RKO (cell line): ENCODE results near the gene GTF3C1.
"Not testable (repeated sequence)": the region's sequence is repeated elsewhere in the genome, so short reads cannot be mapped to it uniquely, and the experiment has no call there.

Experiments used
- DNase-seq: peaks from one replicate; pipeline ENCODE4 v3.0.0-alpha.2; 2016; ENCODE audit warnings: low spot score

Gene GTF3C1

DNA sequence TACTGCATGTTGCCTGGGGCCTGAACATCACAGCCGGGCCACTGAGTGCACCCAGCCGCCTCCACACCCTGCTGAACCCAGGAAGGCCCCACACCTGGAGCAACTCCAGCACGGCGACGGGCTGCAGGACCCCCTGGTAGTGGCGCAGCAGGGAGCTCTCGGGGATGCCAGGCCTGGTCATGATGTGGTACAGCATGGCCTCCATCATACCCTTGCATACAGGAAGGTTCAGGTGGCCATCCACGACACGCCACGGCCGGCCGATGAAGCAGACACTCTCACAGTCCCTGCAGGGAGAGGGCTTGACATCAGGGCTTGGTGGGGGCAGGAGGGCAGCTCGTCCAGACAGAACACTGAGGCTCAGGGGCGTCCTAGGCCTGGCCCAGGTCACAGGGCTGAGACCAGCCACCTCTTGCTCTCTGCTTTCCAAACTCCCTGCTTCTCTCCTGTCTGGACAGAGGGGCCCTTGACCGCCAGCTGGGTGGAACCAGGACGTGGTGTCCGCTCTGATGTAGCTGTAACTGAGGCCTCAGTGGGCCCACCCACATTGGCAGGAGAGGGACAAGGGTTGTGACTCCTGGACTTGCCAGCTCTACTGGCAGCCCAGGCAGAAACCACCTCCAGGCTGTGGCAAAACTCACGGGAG is 87.4 kb downstream of the GTF3C1 start:
- no peak for DNase-seq

GRCh38 chr16:27461483-27462171 is 88.1 kb downstream of the GTF3C1 start:
- no peak for DNase-seq

DNA sequence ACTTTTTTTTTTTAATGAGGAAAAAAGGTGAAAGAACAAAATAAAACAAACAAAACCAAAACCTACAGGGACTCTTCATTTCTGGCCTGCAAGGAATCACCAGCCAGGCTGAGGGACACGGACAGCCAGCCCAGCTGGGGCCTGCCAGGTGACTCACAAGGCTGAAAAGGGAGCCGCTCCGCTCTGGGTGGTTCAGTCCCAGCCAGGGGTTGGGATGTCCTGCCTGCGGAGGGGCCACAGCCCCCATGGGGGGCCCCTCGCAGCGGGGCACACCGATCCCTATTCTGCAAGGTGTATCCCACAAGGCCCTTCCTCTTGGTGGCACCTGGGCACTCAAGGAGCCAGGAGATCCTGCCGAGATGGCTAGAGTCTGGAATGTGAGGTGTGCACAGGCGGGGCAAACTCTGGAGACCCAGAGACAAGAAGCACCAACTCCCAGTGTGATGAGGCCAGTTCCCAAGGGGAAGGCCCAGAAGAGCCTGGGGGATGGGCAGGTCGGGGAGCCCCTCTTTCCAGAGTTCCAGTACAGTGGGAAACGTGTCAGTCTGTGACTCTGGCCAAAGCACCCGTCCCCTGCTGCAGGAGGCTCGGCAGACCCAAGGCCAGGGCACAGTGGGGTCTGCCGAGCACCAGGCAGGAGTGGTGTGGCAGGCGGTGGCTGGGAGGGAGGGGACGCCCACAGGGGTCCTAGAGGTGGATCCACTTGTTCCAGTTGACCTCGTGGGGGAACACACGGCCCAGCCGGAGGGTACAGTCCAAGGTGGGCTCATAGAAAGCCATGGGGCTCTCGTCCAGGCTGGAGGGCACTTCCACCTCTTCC is 88.8 kb downstream of the GTF3C1 start:
- no peak for DNase-seq

GRCh38 chr16:27460213-27460612 is 89.5 kb downstream of the GTF3C1 start:
- DNase-seq = no peak

DNA sequence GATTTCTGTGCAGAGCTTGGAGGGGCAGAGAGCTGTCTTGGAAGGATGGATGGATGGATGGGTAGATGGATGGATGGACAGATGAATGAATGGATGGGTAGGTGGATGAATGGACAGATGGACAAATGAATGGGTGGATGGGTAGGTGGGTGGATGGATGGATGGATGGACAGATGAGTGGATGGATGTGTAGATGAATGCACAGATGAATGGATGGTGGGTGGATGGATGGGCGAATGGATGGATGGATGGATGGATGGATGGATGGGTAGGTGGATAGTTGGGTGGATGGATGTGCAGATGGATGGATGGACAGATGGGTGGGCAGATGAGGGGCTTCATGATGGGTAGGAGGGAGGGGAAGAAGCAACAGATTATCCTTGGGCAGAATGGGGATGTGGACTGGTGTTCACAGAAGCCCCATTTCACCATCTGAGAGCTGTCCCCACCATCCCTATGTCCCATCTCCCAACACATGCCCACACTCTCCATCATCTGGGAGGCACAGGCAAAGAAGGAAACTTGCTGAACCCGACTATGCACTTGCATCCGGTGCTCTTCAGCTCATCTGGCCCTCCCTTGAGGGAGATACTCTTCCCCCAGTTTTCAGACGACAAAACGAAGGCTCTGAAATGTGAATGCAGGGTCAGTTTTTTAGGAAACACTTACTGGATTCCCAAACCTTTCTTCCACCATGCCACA is 90.6 kb downstream of the GTF3C1 start:
- DNase-seq = no peak

DNA sequence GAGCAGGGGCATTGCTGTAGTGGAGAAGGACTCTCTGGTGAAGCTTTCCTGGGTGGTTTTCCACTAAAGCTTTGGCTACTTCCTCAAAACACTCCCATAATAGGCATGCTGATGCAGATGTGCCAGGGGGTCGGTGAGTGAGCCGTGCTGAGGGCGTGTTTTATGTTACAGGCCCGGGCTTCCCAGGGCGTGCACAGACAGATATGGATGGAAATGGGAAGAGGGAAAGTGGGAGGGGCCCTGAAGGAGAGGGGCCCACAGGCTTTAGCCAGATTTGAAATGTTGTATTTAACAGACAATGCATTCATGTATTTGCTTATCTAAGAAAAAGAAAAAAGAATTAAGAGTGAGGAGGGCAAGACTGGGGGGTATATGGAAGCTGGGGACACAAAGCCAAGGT is 91.5 kb downstream of the GTF3C1 start:
- DNase-seq = no peak

DNA sequence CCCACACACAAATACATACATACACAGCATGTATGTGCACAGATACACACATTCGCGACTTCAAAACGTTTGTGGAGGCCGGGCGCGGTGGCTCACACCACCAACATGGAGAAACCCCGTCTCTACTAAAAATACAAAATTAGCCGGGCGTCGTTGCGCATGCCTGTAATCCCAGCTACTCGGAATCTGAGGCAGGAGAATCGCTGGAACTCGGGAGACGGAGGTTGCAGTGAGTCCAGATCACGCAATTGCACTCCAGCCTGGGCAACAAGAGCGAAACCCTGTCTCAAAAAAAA is 92.2 kb downstream of the GTF3C1 start:
- not testable (repeated sequence) for DNase-seq

DNA sequence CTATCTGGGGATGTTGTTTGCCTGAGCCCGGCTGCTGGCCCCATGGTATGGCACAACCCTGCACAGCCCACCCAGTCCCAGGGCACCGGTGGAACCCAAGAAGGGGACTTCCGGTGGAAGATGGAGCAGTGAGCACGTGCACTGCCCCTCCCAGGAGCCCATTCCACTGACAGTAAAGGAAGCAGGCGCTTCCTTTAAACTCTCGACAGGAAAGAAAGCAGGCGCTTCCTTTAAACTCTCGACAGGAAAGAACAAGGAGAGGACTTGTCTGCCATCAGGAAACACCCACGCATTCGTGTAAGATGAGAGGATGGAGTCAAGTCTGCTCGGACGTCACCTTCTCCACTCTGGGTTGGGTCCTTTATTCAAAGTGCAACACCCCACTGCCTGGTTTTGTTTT is 94.0 kb downstream of the GTF3C1 start:
- DNase-seq = no peak

DNA sequence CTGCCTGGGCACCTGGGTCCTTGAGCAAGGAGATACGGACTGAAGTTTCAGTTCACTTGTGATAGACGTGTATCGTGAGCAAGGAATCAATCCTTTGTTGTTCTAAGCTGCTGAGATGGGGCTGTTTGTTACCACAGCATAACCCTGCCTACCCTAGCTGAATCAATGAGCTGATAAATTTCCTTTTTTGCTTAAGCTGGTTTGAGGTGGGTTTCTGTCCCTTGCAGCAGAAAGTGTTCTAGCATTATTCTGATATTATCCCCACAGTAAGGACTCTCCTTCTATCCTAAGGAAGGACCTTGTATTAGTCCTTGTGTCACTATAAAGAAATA is 96.3 kb downstream of the GTF3C1 start:
- no peak for DNase-seq

GRCh38 chr16:27452569-27453493 is 96.9 kb downstream of the GTF3C1 start:
- DNase-seq = no peak

- no peak for DNase-seq
Measured at GRCh38 chr16:27450196-27450549, 99.5 kb downstream of the GTF3C1 start.

GRCh38 chr16:27449434-27450195 is 100.1 kb downstream of the GTF3C1 start:
- DNase-seq = no peak

DNA sequence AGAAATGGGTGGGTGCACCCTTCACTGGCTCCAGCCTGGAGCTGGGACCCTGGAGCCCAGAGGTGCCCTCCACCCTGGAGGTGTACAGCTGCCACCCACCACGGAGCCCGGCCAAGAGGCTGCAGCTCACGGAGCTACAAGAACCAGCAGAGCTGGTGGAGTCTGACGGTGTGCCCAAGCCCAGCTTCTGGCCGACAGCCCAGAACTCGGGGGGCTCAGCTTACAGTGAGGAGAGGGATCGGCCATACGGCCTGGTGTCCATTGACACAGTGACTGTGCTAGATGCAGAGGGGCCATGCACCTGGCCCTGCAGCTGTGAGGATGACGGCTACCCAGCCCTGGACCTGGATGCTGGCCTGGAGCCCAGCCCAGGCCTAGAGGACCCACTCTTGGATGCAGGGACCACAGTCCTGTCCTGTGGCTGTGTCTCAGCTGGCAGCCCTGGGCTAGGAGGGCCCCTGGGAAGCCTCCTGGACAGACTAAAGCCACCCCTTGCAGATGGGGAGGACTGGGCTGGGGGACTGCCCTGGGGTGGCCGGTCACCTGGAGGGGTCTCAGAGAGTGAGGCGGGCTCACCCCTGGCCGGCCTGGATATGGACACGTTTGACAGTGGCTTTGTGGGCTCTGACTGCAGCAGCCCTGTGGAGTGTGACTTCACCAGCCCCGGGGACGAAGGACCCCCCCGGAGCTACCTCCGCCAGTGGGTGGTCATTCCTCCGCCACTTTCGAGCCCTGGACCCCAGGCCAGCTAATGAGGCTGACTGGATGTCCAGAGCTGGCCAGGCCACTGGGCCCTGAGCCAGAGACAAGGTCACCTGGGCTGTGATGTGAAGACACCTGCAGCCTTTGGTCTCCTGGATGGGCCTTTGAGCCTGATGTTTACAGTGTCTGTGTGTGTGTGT is 100.9 kb downstream of the GTF3C1 start:
- DNase-seq = no peak

- DNase-seq = no peak
Measured at GRCh38 chr16:27447301-27447700, 102.4 kb downstream of the GTF3C1 start.

- no peak for DNase-seq
Measured at GRCh38 chr16:27446721-27447120, 103.0 kb downstream of the GTF3C1 start.

DNA sequence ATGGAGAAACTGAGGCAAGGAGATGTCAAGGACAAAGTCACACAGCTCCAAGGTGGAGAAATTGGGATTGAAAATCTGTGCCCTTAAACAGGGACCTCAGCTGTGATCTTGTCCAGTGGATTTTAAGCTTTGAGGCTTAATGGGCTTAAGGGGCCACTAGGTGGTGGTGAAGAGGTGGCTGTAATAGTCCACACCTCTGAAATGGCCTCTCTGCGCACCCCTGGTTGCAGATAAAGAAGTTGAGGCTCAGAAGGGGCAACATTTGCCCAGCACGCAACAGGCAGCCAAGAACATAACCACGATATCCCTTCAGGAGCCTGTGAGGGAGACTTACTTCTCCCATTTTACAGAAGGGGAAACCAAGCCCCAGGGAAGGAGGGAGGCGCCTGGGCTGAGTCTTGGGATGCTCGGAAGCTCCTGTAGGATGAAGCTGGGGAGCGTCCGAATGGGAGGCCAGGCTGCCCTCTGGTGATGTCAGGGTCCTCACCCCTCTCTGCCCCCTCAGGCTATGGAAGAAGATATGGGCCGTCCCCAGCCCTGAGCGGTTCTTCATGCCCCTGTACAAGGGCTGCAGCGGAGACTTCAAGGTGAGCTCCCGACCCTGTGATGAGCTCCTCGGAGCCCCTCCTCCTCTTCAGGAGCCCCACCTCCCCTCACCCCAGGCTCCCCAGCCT is 104.1 kb downstream of the GTF3C1 start:
- DNase-seq = no peak

GRCh38 chr16:27444470-27444869 is 105.2 kb downstream of the GTF3C1 start:
- no peak for DNase-seq

GRCh38 chr16:27444015-27444414 is 105.7 kb downstream of the GTF3C1 start:
- no peak for DNase-seq

DNA sequence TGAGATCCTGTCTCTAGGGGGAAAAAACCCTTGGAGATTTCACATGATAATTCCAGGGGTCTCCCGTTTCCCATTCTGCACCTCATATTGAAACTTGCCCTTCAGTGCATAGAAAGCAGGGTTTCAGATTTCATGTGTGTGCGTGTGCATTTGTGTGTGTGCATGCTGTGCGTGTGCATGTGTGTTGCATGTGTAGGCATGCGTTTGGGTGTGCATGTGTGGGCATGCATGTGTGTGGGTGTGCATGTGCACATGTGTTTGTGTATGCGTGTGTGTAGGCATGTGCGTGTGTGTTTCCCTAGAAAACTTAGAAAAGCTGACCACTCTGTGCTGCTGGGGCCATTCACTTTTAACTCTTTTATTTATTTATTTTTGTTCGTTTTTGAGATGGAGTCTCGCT is 107.7 kb downstream of the GTF3C1 start:
- no peak for DNase-seq
